ENCODE measurements around the gene DNAI1.

GRCh38 chr9:34563262-34563661 is 104.7 kb downstream of the DNAI1 start:
- TF ChIP-seq CTCF (conservative IDR thresholded peaks at IDR 0.05) (no peak), ZFX (IDR thresholded peaks at IDR 0.05) (no peak)

Measured in C4-2B (cell line).